Keratinocyte (primary cell): ENCODE measurements around the gene CDC14B. TPM values are rescaled to one million over a fixed set of nuclear protein-coding genes. Genes with fewer than 3 reads are reported as not detected.

ENCODE experiments used
- DNase-seq: peaks from one replicate; pipeline ENCODE4 v3.0.0-alpha.2; 2011; ENCODE audit warnings: low read depth, missing footprints, low spot score
- FAIRE-seq: peaks from 2 replicates; lab custom pipeline; 2011; peaks lifted over from hg19 to GRCh38; lab: Jason Lieb, UNC
- H2AFZ ChIP-seq: 2 replicates; pipeline ENCODE4 v1.6.0; 2012; ENCODE audit warnings: low read length, control low read depth, inconsistent platforms; ENCODE audit not compliant: control insufficient read depth
- H3K27ac ChIP-seq: 2 replicates; pipeline ENCODE4 v1.5.1; 2011; ENCODE audit warnings: low read length; ENCODE audit not compliant: control insufficient read depth, insufficient read depth
- H3K27me3 ChIP-seq: 3 replicates; pipeline ENCODE4 v1.6.0; 2011; ENCODE audit warnings: low read length; ENCODE audit not compliant: control insufficient read depth, insufficient read depth; ENCODE audit errors: extremely low read depth
- H3K36me3 ChIP-seq, 2 experiments: 2 replicates in 1 of 2; 3 replicates in 1 of 2; pipeline ENCODE4 v1.5.1; 2011; ENCODE audit warnings: low read length in 2 of 2, mild to moderate bottlenecking in 1 of 2; ENCODE audit not compliant: control insufficient read depth in 2 of 2, insufficient read depth in 2 of 2; ENCODE audit errors: extremely low read depth in 1 of 2
- H3K4me1 ChIP-seq: 3 replicates; pipeline ENCODE4 v1.5.1; 2011; ENCODE audit warnings: low read length; ENCODE audit not compliant: control insufficient read depth, insufficient read depth; ENCODE audit errors: extremely low read depth
- H3K4me2 ChIP-seq: 3 replicates; pipeline ENCODE4 v1.6.0; 2011; ENCODE audit warnings: low read depth, low read length; ENCODE audit not compliant: control insufficient read depth, insufficient read depth; ENCODE audit errors: extremely low read depth
- H3K4me3 ChIP-seq, 3 experiments: fragments of 200-600 bp in 1 of 3; sonication (generic) in 1 of 3; 2 replicates in 2 of 3; 3 replicates in 1 of 3; pipeline ENCODE4 v1.5.1; 2011 to 2016; ENCODE audit warnings: low read length in 3 of 3, mild to moderate bottlenecking in 3 of 3, control low read depth in 2 of 3, inconsistent platforms in 1 of 3, low read depth in 1 of 3, mixed read lengths in 1 of 3, mixed run types in 1 of 3, moderate library complexity in 1 of 3; ENCODE audit not compliant: control insufficient read depth in 2 of 3, insufficient read depth in 2 of 3; ENCODE audit errors: extremely low read depth in 1 of 3
- H3K79me2 ChIP-seq: 2 replicates; pipeline ENCODE4 v1.6.0; 2012; ENCODE audit warnings: low read length; ENCODE audit not compliant: control insufficient read depth, insufficient read depth
- H3K9ac ChIP-seq: 3 replicates; pipeline ENCODE4 v1.6.0; 2011; ENCODE audit warnings: low read length; ENCODE audit not compliant: control insufficient read depth, insufficient read depth; ENCODE audit errors: extremely low read depth
- H3K9me1 ChIP-seq: 3 replicates; pipeline ENCODE4 v1.6.0; 2011; ENCODE audit warnings: low read length; ENCODE audit not compliant: control insufficient read depth, insufficient read depth; ENCODE audit errors: extremely low read depth
- H3K9me3 ChIP-seq: 2 replicates; pipeline ENCODE4 v1.5.1; 2012; ENCODE audit warnings: low read depth, low read length; ENCODE audit not compliant: control insufficient read depth
- H4K20me1 ChIP-seq: 3 replicates; pipeline ENCODE4 v1.6.0; 2011; ENCODE audit warnings: low read length; ENCODE audit not compliant: control insufficient read depth, insufficient read depth; ENCODE audit errors: extremely low read depth
- CTCF ChIP-seq, 3 experiments: IDR thresholded peaks in 1 of 3; conservative IDR thresholded peaks in 1 of 3; optimal IDR thresholded peaks in 1 of 3; 2 replicates in 2 of 3; 3 replicates in 1 of 3; pipeline versions ENCODE3 to v1.5.1; 2011; ENCODE audit warnings: low read length in 3 of 3, mild to moderate bottlenecking in 3 of 3, moderate library complexity in 2 of 3, control low read depth in 1 of 3, inconsistent platforms in 1 of 3; ENCODE audit not compliant: insufficient read depth in 2 of 3; ENCODE audit errors: extremely low read depth in 1 of 3
- EZH2 ChIP-seq: IDR thresholded peaks from one replicate; pipeline ENCODE4 v1.6.1; 2012; ENCODE audit warnings: inconsistent platforms, mild to moderate bottlenecking, low read length, moderate library complexity
- dilution Hi-C: fragments of 300-500 bp; cut with MboI; formaldehyde crosslinking; loops from one replicate; pipeline ENCODE4 v1.7.0; 2020; ENCODE audit warnings: low sequenced_read_pairs; ENCODE audit not compliant: extremely low pct_ligation_motif_present
- polyA plus RNA-seq, 5 experiments: library from polyadenylated mRNA; depleted of rRNA in 3 of 5; stranded (reverse) in 3 of 5; stranded (forward) in 1 of 5; unstranded in 1 of 5; fragments of >200 nt; gene quantifications; 1 replicate in 1 of 5; 2 replicates in 3 of 5; 3 replicates in 1 of 5; pipeline versions ENCODE4 v1.2.1 to v1.2.3, GENCODE V29; 2011 to 2012; ENCODE audit warnings: missing spikeins in 2 of 5, low read depth in 1 of 5, low replicate concordance in 1 of 5

CDC14B gene
- polyA plus RNA-seq, 1 donor (not counting 4 experiments of a cell fraction or from before 2014, with no cell fraction given) = 7.5 TPM

- dilution Hi-C loops = no loop called here
- peak within 1 kb of the TSS; percentile 85 for H3K9ac ChIP-seq
Measured at GRCh38 chr9:96655198-96655851, 35.7 kb upstream of the CDC14B start, which contains the start of gene PRXL2C. PRXL2C (minus strand) TSS chr9:96655317; CDS start chr9:96655281, 36 bp downstream.

GRCh38 chr9:96654450-96655197, 35.0 kb upstream of the CDC14B start:
- peaks cover 3 to 4% of the 10 kb centered on the region in 2 experiments for H3K36me3 ChIP-seq
- H3K27me3 ChIP-seq = no peaks in the 10 kb centered on the region
- dilution Hi-C loops = no loop called here
- FAIRE-seq = no peak
- no peak for DNase-seq
- H3K4me3 ChIP-seq = peak overlapping the region; percentile 43 to 84 (median 76)
- H3K4me1 ChIP-seq = peaks cover 6% of the 10 kb centered on the region
- H2AFZ ChIP-seq = peak overlapping the region; percentile 94
- H3K79me2 ChIP-seq = no peaks in the 10 kb centered on the region
- H3K9me3 ChIP-seq = no peaks in the 10 kb centered on the region
- TF ChIP-seq CTCF (optimal IDR thresholded peaks at IDR 0.05 in 1 of 3, IDR thresholded peaks at IDR 0.05 in 1 of 3, conservative IDR thresholded peaks at IDR 0.05 in 1 of 3; ENCODE audit: extremely low read depth in 1 of 3, insufficient read depth in 2 of 3, low read length in 3 of 3) (peak in 1 of 3 experiments; percentile 11), EZH2 (no peak)
- no peaks in the 10 kb centered on the region for H4K20me1 ChIP-seq
- H3K9me1 ChIP-seq = no peaks in the 10 kb centered on the region
- peak overlapping the region; percentile 83 for H3K27ac ChIP-seq
- H3K9ac ChIP-seq = peak overlapping the region; percentile 85
- peak overlapping the region; percentile 89 for H3K4me2 ChIP-seq

More at GRCh38 chr9:96655198-96655851, 35.7 kb upstream of the CDC14B start, which contains the start of gene PRXL2C:
- Histone ChIP-seq H3K9me3 (no peaks in the 10 kb centered on the region), H3K9me1 (no peaks in the 10 kb centered on the region), H3K36me3 (peaks cover 0 to 4% of the 10 kb centered on the region in 2 experiments), H3K4me1 (peaks cover 6% of the 10 kb centered on the region), H4K20me1 (no peaks in the 10 kb centered on the region), H3K4me2 (peak within 1 kb of the TSS; percentile 89), H3K27ac (peak within 1 kb of the TSS; percentile 83), H3K27me3 (no peaks in the 10 kb centered on the region), H3K79me2 (no peaks in the 10 kb centered on the region), H3K4me3 (peak within 1 kb of the TSS; percentile 43 to 84 (median 76)), H2AFZ (peak within 1 kb of the TSS; percentile 94)
- DNase-seq (no peak), FAIRE-seq (no peak)
- no peak for TF ChIP-seq EZH2
- no peak for TF ChIP-seq CTCF (optimal IDR thresholded peaks at IDR 0.05 in 1 of 3, IDR thresholded peaks at IDR 0.05 in 1 of 3, conservative IDR thresholded peaks at IDR 0.05 in 1 of 3; ENCODE audit: extremely low read depth in 1 of 3, insufficient read depth in 2 of 3, low read length in 3 of 3)
